Stomach smooth muscle (tissue), 2 donors: ENCODE data around the gene DNAH2.

Experiments used
- H3K27ac ChIP-seq: one replicate; pipeline ENCODE4 v1.7.0; 2013; ENCODE audit warnings: mild to moderate bottlenecking, low read length, inconsistent platforms
- H3K27me3 ChIP-seq, 2 donors: one replicate each; pipeline ENCODE4 v1.7.0; 2013; ENCODE audit warnings: low read length in 2 of 2; ENCODE audit not compliant: insufficient read depth in 2 of 2, control insufficient read depth in 1 of 2
- H3K36me3 ChIP-seq, 2 donors: one replicate each; pipeline ENCODE4 v1.7.0; 2013; ENCODE audit warnings: low read length in 2 of 2; ENCODE audit not compliant: control insufficient read depth in 2 of 2, insufficient read depth in 2 of 2
- H3K4me1 ChIP-seq: one replicate; pipeline ENCODE4 v1.7.0; 2013; ENCODE audit warnings: low read length; ENCODE audit not compliant: control insufficient read depth, insufficient read depth
- H3K4me3 ChIP-seq, 2 donors: one replicate each; pipeline ENCODE4 v1.7.0; 2013; ENCODE audit warnings: low read length in 2 of 2
- H3K9ac ChIP-seq, 2 donors: one replicate each; pipeline ENCODE4 v1.7.0; 2013; ENCODE audit warnings: low read length in 2 of 2, mild to moderate bottlenecking in 1 of 2
- H3K9me3 ChIP-seq, 2 donors: one replicate each; pipeline ENCODE4 v1.7.0; 2013; ENCODE audit warnings: low read length in 2 of 2; ENCODE audit not compliant: control insufficient read depth in 2 of 2
- donor health status: healthy.
- donor health status: Pancreatic carcinoma.

Gene DNAH2

DNA sequence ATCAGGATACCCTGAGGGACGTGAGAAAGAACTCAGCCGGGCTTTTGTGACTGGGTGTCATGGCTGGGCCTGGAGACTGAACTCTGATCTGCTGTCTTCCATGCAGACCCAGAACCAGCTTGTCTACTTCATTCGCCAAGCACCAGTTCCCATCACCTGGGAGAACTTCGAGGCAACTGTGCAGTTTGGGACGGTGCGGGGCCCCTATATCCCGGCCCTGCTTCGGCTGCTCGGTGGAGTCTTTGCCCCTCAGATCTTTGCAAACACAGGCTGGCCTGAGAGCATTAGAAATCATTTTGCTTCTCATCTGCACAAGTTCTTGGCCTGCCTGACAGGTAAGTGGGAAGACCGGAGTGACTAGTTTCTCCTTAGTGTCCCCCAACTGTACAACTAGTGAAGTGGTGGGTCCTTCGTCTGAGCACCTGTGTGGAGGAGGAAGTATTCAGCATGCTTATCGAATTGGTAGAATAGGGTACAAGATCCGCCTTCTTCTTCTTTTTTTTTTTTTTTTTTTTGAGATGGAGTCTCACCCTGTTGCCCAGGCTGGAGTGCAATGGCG, 15.5 kb downstream of the DNAH2 start:
- Histone ChIP-seq H3K36me3 (no peaks in the 10 kb centered on the region), H3K27me3 (no peaks in the 10 kb centered on the region), H3K4me1 (no peaks in the 10 kb centered on the region), H3K27ac (no peak overlapping the region), H3K9me3 (no peaks in the 10 kb centered on the region), H3K9ac (no peak overlapping the region), H3K4me3 (no peak overlapping the region)

DNA sequence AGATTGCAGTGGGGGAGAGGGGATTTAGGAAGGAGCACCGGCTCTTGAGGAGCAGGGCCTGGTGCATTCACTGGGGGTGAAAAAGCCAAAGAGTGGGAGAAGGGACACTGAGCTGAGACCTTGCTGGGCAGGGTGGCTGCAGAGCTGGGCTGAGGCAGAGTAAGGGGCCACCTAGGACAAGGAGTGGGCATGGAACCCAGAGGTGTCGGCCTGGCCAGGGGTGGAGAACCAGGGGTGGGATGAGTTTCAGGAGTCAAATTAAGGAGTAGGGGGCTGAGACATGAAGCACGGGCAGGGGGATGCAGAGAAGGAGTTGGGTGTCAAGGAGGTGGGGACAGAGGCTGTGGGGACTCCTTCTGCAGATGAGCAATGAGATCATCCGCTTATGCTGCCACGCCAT, 20.1 kb downstream of the DNAH2 start:
- H3K4me3 ChIP-seq = no peak overlapping the region
- H3K36me3 ChIP-seq = no peaks in the 10 kb centered on the region
- no peaks in the 10 kb centered on the region for H3K9me3 ChIP-seq
- H3K27ac ChIP-seq = no peak overlapping the region
- H3K27me3 ChIP-seq = peaks cover 6 to 9% of the 10 kb centered on the region in 2 donors
- H3K9ac ChIP-seq = no peak overlapping the region
- H3K4me1 ChIP-seq = peaks cover 2% of the 10 kb centered on the region

- H3K27me3 ChIP-seq = peaks cover 12 to 13% of the 10 kb centered on the region in 2 donors
These were observed 22.2 kb downstream of the DNAH2 start for GRCh38 chr17:7739746-7740145.

DNA sequence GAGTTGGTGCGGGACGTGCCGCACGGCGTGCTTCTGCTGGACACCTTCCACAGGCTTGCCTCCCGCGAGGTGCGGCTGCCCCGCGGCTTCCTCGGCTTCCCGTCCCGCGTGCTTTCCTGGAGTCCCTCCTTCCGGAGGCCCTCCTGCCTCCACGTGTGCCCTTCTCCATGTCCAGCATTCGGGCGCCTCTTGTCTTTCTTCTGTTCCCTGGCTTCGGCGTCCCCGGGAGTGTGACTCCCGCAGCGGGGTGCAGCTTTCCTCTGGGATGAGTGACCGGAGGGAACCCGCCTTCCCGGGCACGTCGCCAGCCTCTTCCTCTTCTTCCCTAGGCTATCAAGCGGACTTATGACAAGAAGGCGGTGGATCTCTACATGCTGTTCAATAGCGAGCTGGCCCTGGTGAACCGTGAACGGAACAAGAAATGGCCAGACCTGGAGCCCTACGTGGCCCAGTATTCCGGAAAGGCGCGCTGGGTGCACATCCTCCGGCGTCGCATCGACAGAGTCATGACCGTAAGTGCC, 23.0 kb downstream of the DNAH2 start:
- no peaks in the 10 kb centered on the region for H3K36me3 ChIP-seq
- H3K9me3 ChIP-seq = no peaks in the 10 kb centered on the region
- H3K27ac ChIP-seq = no peak overlapping the region
- H3K4me1 ChIP-seq = peaks cover 2% of the 10 kb centered on the region
- H3K27me3 ChIP-seq = peaks cover 12 to 13% of the 10 kb centered on the region in 2 donors
- no peak overlapping the region for H3K4me3 ChIP-seq
- H3K9ac ChIP-seq = no peak overlapping the region

More at GRCh38 chr17:7739746-7740145, 22.2 kb downstream of the DNAH2 start:
- H3K9ac ChIP-seq = no peak overlapping the region
- H3K4me3 ChIP-seq = no peak overlapping the region
- peaks cover 2% of the 10 kb centered on the region for H3K4me1 ChIP-seq
- no peak overlapping the region for H3K27ac ChIP-seq
- no peaks in the 10 kb centered on the region for H3K36me3 ChIP-seq
- H3K9me3 ChIP-seq = no peaks in the 10 kb centered on the region

DNA sequence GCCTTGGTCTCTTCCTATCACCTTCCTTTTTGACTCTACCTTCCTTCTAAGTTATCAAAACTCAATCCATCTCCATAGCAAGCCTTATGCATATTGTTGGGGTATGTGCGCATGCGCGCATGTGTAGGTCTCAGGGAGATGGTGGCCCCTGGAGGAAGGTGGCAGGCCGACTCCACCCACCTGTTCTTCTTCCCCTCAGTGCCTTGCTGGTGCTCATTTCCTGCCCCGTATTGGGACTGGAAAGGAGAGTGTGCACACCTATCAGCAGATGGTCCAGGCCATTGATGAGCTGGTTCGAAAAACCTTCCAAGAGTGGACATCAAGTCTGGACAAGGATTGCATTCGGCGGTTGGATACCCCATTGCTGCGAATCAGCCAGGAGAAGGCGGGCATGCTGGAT, 25.2 kb downstream of the DNAH2 start:
- Histone ChIP-seq H3K27me3 (peaks cover 12 to 13% of the 10 kb centered on the region in 2 donors), H3K4me3 (no peak overlapping the region), H3K4me1 (peaks cover 2% of the 10 kb centered on the region), H3K36me3 (no peaks in the 10 kb centered on the region), H3K27ac (no peak overlapping the region), H3K9ac (no peak overlapping the region), H3K9me3 (no peaks in the 10 kb centered on the region)

DNA sequence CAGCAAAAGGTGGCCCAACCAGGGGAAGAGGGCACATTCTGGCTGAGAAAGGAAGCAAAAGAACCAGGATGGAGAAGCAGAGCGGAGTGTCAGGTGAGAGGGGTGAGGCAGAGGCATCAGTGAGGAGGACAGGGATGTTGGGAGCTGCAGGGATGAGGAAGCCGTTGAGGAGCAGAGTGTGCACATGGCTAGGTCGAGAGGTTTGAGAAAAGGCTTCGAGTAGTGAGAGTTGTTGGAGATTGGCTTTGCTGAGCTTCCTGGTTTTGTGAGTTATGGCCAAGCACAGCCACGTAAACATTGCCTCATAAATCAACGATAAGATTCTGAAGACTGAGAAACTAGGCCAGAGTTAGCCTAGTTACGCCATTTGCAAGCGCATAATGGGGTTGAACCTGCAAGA, 26.9 kb downstream of the DNAH2 start:
- peaks cover 12 to 13% of the 10 kb centered on the region in 2 donors for H3K27me3 ChIP-seq
- no peak overlapping the region for H3K27ac ChIP-seq
- no peak overlapping the region for H3K4me3 ChIP-seq
- no peaks in the 10 kb centered on the region for H3K9me3 ChIP-seq
- no peaks in the 10 kb centered on the region for H3K36me3 ChIP-seq
- no peak overlapping the region for H3K9ac ChIP-seq
- H3K4me1 ChIP-seq = peaks cover 2% of the 10 kb centered on the region

DNA sequence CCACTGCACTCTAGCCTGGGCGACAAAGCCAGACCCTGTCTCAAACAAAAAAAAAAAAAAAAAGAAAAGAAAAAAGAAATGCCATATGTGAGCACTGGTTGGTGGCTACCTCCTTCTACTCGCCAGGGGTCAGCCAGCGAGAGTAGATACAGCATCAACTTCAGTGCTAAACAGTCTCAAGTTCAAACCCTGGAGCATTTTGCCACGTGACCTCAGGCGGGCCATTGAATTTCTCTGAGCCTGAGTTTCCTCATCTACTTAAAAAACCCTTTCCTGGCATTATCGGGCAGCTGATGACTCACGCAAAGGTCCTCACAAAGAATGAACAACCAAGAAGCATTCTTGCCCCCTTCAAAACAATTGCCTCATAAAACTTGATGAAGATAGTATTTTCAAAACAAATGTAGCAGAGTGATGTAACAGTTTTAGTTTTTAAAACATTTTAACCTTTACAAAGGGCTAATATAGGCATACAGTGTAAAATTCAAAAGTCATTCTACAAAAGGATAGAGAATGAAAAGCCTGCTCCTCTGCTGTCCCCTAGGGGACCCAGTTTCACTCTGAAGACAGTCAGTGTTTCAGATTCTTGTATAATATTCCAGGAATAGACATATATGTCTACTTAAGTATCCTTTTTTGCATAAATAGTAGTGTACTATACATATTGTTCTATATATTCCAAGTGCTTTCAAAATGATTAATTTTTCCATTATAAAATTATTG, 28.4 kb downstream of the DNAH2 start:
- no peak overlapping the region for H3K27ac ChIP-seq
- H3K9ac ChIP-seq = no peak overlapping the region
- no peaks in the 10 kb centered on the region for H3K36me3 ChIP-seq
- H3K27me3 ChIP-seq = peaks cover 3 to 10% of the 10 kb centered on the region in 2 donors
- no peaks in the 10 kb centered on the region for H3K9me3 ChIP-seq
- H3K4me3 ChIP-seq = no peak overlapping the region
- no peaks in the 10 kb centered on the region for H3K4me1 ChIP-seq

DNA sequence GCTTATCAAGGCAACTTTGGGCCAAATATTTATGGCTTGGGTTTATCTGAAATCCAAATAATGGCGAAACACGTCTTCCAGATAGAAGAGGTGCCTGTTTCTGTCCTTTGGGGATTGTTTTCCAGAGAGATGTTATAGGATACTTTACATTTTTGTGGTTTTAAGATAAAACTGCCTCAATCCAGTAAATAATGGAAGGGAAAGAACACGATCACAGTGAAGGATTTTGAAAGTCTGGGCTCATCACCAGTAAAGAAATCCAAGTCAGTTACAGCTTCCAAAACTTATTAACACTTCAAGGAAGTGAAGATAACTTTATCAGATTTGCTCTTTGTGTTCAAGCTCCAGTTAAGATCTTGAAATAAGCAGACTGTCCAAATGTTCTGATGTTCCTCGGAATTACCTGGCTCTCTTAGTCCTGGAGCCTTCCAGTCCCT, 30.1 kb downstream of the DNAH2 start:
- Histone ChIP-seq H3K4me3 (no peak overlapping the region), H3K9me3 (no peaks in the 10 kb centered on the region), H3K27me3 (peaks cover 2 to 7% of the 10 kb centered on the region in 2 donors), H3K27ac (no peak overlapping the region), H3K36me3 (no peaks in the 10 kb centered on the region), H3K4me1 (no peaks in the 10 kb centered on the region), H3K9ac (no peak overlapping the region)

- no peak overlapping the region for H3K9ac ChIP-seq
- H3K27me3 ChIP-seq = peaks cover 0 to 6% of the 10 kb centered on the region in 2 donors
- H3K4me1 ChIP-seq = no peaks in the 10 kb centered on the region
- no peaks in the 10 kb centered on the region for H3K9me3 ChIP-seq
- no peaks in the 10 kb centered on the region for H3K36me3 ChIP-seq
- no peak overlapping the region for H3K27ac ChIP-seq
- H3K4me3 ChIP-seq = no peak overlapping the region
These were observed 30.7 kb downstream of the DNAH2 start for GRCh38 chr17:7748076-7748775.

GRCh38 chr17:7750321-7750821, 32.8 kb downstream of the DNAH2 start:
- no peak overlapping the region for H3K9ac ChIP-seq
- H3K9me3 ChIP-seq = no peaks in the 10 kb centered on the region
- H3K4me3 ChIP-seq = no peak overlapping the region
- H3K27me3 ChIP-seq = peaks cover 0 to 1% of the 10 kb centered on the region in 2 donors
- H3K27ac ChIP-seq = no peak overlapping the region
- H3K4me1 ChIP-seq = no peaks in the 10 kb centered on the region
- no peaks in the 10 kb centered on the region for H3K36me3 ChIP-seq
